ENCODE measurements around the gene EPYC. TPM values are rescaled to one million over a fixed set of nuclear protein-coding genes. Genes with fewer than 3 reads are reported as not detected.

The EPYC gene
- total and polyA plus RNA-seq, 10 of the 15 experiments (the other 5 are each of a cell fraction or from before 2014, with no cell fraction given): not detected

DNA sequence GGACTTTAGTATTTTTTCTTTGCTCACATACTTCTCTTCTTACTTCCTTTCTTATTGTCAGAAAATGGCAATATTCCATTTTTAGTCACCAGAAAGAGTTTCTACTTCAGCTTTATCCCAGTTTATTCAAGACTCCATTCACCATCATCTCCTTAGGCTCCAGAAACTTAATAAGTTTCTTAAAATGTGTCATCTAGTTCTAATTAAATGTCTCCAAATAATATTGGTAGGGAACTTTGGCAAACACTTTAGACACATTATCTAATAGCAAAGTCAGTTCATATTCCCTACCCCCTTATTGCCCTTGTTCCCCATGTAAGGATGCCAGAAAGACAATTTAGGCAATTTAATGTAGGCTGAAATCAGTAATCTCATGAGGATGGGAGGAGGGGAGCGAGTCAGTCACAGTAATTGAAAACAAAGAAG, 15.1 kb downstream of the EPYC start:
- H3K27me3 ChIP-seq (replicated peaks in 1 of 2; ENCODE audit: control insufficient read depth in 2 of 2, insufficient read depth in 2 of 2, low read length in 1 of 2): no peaks in the 10 kb centered on the region
- no peaks in the 10 kb centered on the region for H4K20me1 ChIP-seq (ENCODE audit: control insufficient read depth, insufficient read depth)
- intact Hi-C loops (cut with micrococcal nuclease; ENCODE audit: unreplicated experiment): no loop called here
- CTCF ChIA-PET: no interaction called here
- DNase-seq (ENCODE audit: low read depth, low spot score) (no peak), ATAC-seq (no peak), FAIRE-seq (no peak)
- POLR2A ChIA-PET: no interaction called here
- SMC1A ChIA-PET (ENCODE audit: uncharacterized antibody, unreplicated experiment): interaction anchor here (0.6 to 1.4 kb wide), 2 partner anchors 20 to 300 kb away, joined by 3 read pairs; no protein-coding TSS in a partner anchor
- RAD21 ChIA-PET (ENCODE audit: unreplicated experiment): no interaction called here
- H3K79me2 ChIP-seq (ENCODE audit: control insufficient read depth, insufficient read depth, low read length): no peaks in the 10 kb centered on the region
- H3K4me1 ChIP-seq (ENCODE audit: control insufficient read depth, insufficient read depth, low read length): no peaks in the 10 kb centered on the region
- H3K27ac ChIP-seq (ENCODE audit: control insufficient read depth, insufficient read depth): no peak overlapping the region
- in situ Hi-C loops (cut with MboI): loop anchor here (10.0 kb wide), 1 partner anchor 335 kb away; no protein-coding TSS in a partner anchor
- BruUV-seq (replicated peaks): no TSS peak
- no peak overlapping the region for H3K9ac ChIP-seq (ENCODE audit: control insufficient read depth, insufficient read depth, low read length)
- H3K9me3 ChIP-seq (replicated peaks; ENCODE audit: control insufficient read depth, insufficient read depth, low read length): no peaks in the 10 kb centered on the region
- no peak overlapping the region for H3K4me2 ChIP-seq (ENCODE audit: control insufficient read depth, insufficient read depth)
- WGBS (ENCODE audit: insufficient coverage, insufficient replicate concordance, low lambda C conversion rate, missing lambda C conversion rate): 0% methylated on average over 1 of the region's 1 CpG
- TF ChIP-seq TBL1XR1 (IDR thresholded peaks at IDR 0.05; ENCODE audit: low read depth, low read length): no peak
- TF ChIP-seq, protein P1, sequence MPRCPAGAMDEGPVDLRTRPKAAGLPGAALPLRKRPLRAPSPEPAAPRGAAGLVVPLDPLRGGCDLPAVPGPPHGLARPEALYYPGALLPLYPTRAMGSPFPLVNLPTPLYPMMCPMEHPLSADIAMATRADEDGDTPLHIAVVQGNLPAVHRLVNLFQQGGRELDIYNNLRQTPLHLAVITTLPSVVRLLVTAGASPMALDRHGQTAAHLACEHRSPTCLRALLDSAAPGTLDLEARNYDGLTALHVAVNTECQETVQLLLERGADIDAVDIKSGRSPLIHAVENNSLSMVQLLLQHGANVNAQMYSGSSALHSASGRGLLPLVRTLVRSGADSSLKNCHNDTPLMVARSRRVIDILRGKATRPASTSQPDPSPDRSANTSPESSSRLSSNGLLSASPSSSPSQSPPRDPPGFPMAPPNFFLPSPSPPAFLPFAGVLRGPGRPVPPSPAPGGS (IDR thresholded peaks at IDR 0.05; ENCODE audit: borderline replicate concordance, insufficient read depth, low read depth, low read length, poor library complexity, severe bottlenecking): no peak
- no peak for TF ChIP-seq SREBF2 (IDR thresholded peaks at IDR 0.05; ENCODE audit: low read length)
- no peak for TF ChIP-seq SMC3 (IDR thresholded peaks at IDR 0.05; ENCODE audit: borderline replicate concordance, low read length)
- no peak for TF ChIP-seq NRF1 (conservative IDR thresholded peaks at IDR 0.05; ENCODE audit: low read depth, low read length)
- TF ChIP-seq MEF2B (IDR thresholded peaks at IDR 0.05; ENCODE audit: partially characterized antibody, poor library complexity, severe bottlenecking): no peak
- TF ChIP-seq, protein P2, sequence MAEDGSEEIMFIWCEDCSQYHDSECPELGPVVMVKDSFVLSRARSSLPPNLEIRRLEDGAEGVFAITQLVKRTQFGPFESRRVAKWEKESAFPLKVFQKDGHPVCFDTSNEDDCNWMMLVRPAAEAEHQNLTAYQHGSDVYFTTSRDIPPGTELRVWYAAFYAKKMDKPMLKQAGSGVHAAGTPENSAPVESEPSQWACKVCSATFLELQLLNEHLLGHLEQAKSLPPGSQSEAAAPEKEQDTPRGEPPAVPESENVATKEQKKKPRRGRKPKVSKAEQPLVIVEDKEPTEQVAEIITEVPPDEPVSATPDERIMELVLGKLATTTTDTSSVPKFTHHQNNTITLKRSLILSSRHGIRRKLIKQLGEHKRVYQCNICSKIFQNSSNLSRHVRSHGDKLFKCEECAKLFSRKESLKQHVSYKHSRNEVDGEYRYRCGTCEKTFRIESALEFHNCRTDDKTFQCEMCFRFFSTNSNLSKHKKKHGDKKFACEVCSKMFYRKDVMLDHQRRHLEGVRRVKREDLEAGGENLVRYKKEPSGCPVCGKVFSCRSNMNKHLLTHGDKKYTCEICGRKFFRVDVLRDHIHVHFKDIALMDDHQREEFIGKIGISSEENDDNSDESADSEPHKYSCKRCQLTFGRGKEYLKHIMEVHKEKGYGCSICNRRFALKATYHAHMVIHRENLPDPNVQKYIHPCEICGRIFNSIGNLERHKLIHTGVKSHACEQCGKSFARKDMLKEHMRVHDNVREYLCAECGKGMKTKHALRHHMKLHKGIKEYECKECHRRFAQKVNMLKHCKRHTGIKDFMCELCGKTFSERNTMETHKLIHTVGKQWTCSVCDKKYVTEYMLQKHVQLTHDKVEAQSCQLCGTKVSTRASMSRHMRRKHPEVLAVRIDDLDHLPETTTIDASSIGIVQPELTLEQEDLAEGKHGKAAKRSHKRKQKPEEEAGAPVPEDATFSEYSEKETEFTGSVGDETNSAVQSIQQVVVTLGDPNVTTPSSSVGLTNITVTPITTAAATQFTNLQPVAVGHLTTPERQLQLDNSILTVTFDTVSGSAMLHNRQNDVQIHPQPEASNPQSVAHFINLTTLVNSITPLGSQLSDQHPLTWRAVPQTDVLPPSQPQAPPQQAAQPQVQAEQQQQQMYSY (CRISPR knock-in tag; IDR thresholded peaks at IDR 0.05): no peak
- TF ChIP-seq, protein P3, sequence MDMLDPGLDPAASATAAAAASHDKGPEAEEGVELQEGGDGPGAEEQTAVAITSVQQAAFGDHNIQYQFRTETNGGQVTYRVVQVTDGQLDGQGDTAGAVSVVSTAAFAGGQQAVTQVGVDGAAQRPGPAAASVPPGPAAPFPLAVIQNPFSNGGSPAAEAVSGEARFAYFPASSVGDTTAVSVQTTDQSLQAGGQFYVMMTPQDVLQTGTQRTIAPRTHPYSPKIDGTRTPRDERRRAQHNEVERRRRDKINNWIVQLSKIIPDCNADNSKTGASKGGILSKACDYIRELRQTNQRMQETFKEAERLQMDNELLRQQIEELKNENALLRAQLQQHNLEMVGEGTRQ (IDR thresholded peaks at IDR 0.05; ENCODE audit: borderline replicate concordance, low read depth, low read length): no peak
- TF ChIP-seq BMI1 (IDR thresholded peaks at IDR 0.05; ENCODE audit: borderline replicate concordance): no peak
- TF ChIP-seq, protein P4, sequence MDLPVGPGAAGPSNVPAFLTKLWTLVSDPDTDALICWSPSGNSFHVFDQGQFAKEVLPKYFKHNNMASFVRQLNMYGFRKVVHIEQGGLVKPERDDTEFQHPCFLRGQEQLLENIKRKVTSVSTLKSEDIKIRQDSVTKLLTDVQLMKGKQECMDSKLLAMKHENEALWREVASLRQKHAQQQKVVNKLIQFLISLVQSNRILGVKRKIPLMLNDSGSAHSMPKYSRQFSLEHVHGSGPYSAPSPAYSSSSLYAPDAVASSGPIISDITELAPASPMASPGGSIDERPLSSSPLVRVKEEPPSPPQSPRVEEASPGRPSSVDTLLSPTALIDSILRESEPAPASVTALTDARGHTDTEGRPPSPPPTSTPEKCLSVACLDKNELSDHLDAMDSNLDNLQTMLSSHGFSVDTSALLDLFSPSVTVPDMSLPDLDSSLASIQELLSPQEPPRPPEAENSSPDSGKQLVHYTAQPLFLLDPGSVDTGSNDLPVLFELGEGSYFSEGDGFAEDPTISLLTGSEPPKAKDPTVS (IDR thresholded peaks at IDR 0.05; ENCODE audit: low read depth, low read length): no peak
- TF ChIP-seq CREB1 (IDR thresholded peaks at IDR 0.05; ENCODE audit: low read depth): no peak
- TF ChIP-seq RUNX3 (IDR thresholded peaks at IDR 0.05; ENCODE audit: low read length): no peak
- H2AFZ ChIP-seq (ENCODE audit: control insufficient read depth, low read depth, low read length): no peak overlapping the region
- H3K36me3 ChIP-seq (ENCODE audit: control insufficient read depth in 2 of 2, insufficient read depth in 2 of 2, low read length in 1 of 2): no peaks in the 10 kb centered on the region
- no peak overlapping the region for H3K4me3 ChIP-seq
